IMR-90 (cell line): ENCODE measurements around the gene HNRNPH2. TPM values are rescaled to one million over a fixed set of nuclear protein-coding genes. Genes with fewer than 3 reads are reported as not detected.

Experiments
- ATAC-seq: fragments of 200-7000 bp; cut with Tn5 transposase; 2 replicates; pipeline ENCODE4 v1.9.1; 2020; ENCODE audit warnings: low read depth, mild to moderate bottlenecking, moderate library complexity
- BruUV-seq: library from RNA; stranded (reverse); fragments of 400-500 nt; replicated peaks from 2 replicates; lab custom pipeline; 2021; lab: Mats Ljungman, UMichigan
- CTCF ChIA-PET: fragments of 300-600 bp; formaldehyde crosslinking; extraction: SDS; loops from one replicate; lab custom pipeline; 2021; ENCODE audit warnings: antibody characterized with exemption; lab: Yijun Ruan, JAX
- POLR2A ChIA-PET: fragments of 300-600 bp; sonication (Branson Sonifier 250); formaldehyde crosslinking; loops from one replicate; lab custom pipeline; 2022; ENCODE audit warnings: antibody characterized with exemption; ENCODE audit not compliant: unreplicated experiment; lab: Charles Lee
- DNase-seq: peaks from one replicate; pipeline ENCODE4 v3.0.0; 2013
- H2AFZ ChIP-seq: replicated peaks from 2 replicates; pipeline ENCODE3; 2013; ENCODE audit warnings: low read length, mild to moderate bottlenecking; ENCODE audit not compliant: poor library complexity
- H2AK5ac ChIP-seq: 2 replicates; pipeline ENCODE4 v1.6.1; 2013; ENCODE audit warnings: low read depth, low read length, inconsistent platforms
- H2AK9ac ChIP-seq: replicated peaks from 2 replicates; pipeline ENCODE3; 2013; ENCODE audit warnings: mild to moderate bottlenecking, low read depth, low read length, moderate library complexity; ENCODE audit not compliant: poor library complexity
- H2BK120ac ChIP-seq: 2 replicates; pipeline ENCODE4 v1.6.1; 2013; ENCODE audit warnings: low read depth, low read length, inconsistent platforms
- H2BK15ac ChIP-seq: 3 replicates; pipeline ENCODE4 v1.6.1; 2013; ENCODE audit warnings: low read depth, low read length, inconsistent platforms
- H2BK20ac ChIP-seq: 2 replicates; pipeline ENCODE4 v1.6.1; 2013; ENCODE audit warnings: low read depth, mild to moderate bottlenecking, inconsistent platforms, low read length, moderate library complexity
- H2BK5ac ChIP-seq: 2 replicates; pipeline ENCODE4 v1.6.1; 2013; ENCODE audit warnings: mild to moderate bottlenecking, low read depth, low read length, inconsistent platforms; ENCODE audit not compliant: poor library complexity, severe bottlenecking
- H3K14ac ChIP-seq: replicated peaks from 2 replicates; pipeline ENCODE4 v1.6.1; 2013; ENCODE audit warnings: low read depth, low read length, inconsistent platforms
- H3K18ac ChIP-seq: 2 replicates; pipeline ENCODE4 v1.6.1; 2013; ENCODE audit warnings: low read depth, low read length, control low read depth
- H3K23ac ChIP-seq: 2 replicates; pipeline ENCODE4 v1.6.1; 2013; ENCODE audit warnings: low read depth, low read length, inconsistent platforms
- H3K27ac ChIP-seq: 2 replicates; pipeline ENCODE4 v1.5.1; 2013; ENCODE audit warnings: mild to moderate bottlenecking, control low read depth, low read length; ENCODE audit not compliant: insufficient read depth
- H3K27me3 ChIP-seq: 2 replicates; pipeline ENCODE4 v1.6.1; 2013; ENCODE audit warnings: low read length; ENCODE audit not compliant: control insufficient read depth, insufficient read depth
- H3K36me3 ChIP-seq: 2 replicates; pipeline ENCODE4 v1.6.1; 2013; ENCODE audit warnings: low read length, mixed read lengths; ENCODE audit not compliant: control insufficient read depth, insufficient read depth
- H3K4ac ChIP-seq: 2 replicates; pipeline ENCODE4 v1.6.1; 2013; ENCODE audit warnings: low read depth, low read length, inconsistent platforms
- H3K4me1 ChIP-seq: 2 replicates; pipeline ENCODE4 v1.6.1; 2013; ENCODE audit warnings: low read length, mixed read lengths; ENCODE audit not compliant: control insufficient read depth, insufficient read depth
- H3K4me2 ChIP-seq: 2 replicates; pipeline ENCODE4 v1.6.1; 2013; ENCODE audit warnings: low read depth, mild to moderate bottlenecking, control low read depth, low read length, moderate library complexity
- H3K4me3 ChIP-seq: 2 replicates; pipeline ENCODE4 v1.5.1; 2013; ENCODE audit warnings: low read depth, mild to moderate bottlenecking, control low read depth, low read length, moderate library complexity; ENCODE audit not compliant: insufficient read depth
- H3K56ac ChIP-seq: 2 replicates; pipeline ENCODE4 v1.6.1; 2013; ENCODE audit warnings: low read length, inconsistent platforms; ENCODE audit not compliant: insufficient read depth; ENCODE audit errors: extremely low read depth
- H3K79me1 ChIP-seq, 2 experiments: 2 replicates each; pipeline ENCODE4 v1.6.1; 2013; ENCODE audit warnings: low read length in 2 of 2, inconsistent platforms in 1 of 2, low read depth in 1 of 2
- H3K9ac ChIP-seq: 2 replicates; pipeline ENCODE4 v1.6.1; 2013; ENCODE audit warnings: low read depth, low read length, control low read depth
- H3K9me1 ChIP-seq: 2 replicates; pipeline ENCODE4 v1.6.1; 2013; ENCODE audit warnings: low read length, inconsistent platforms; ENCODE audit not compliant: insufficient read depth
- H3K9me3 ChIP-seq: 2 replicates; pipeline ENCODE4 v1.6.1; 2013; ENCODE audit warnings: low read length; ENCODE audit not compliant: control insufficient read depth, insufficient read depth
- H4K20me1 ChIP-seq: 2 replicates; pipeline ENCODE4 v1.6.1; 2013; ENCODE audit warnings: low read length, inconsistent platforms; ENCODE audit not compliant: insufficient read depth
- H4K5ac ChIP-seq: 2 replicates; pipeline ENCODE4 v1.6.1; 2013; ENCODE audit warnings: mild to moderate bottlenecking, low read depth, low read length, control low read depth
- H4K8ac ChIP-seq, 2 experiments: 2 replicates each; pipeline ENCODE4 v1.6.1; 2013; ENCODE audit warnings: low read depth in 2 of 2, low read length in 2 of 2, control low read depth in 1 of 2, inconsistent platforms in 1 of 2
- H4K91ac ChIP-seq: 2 replicates; pipeline ENCODE4 v1.6.1; 2013; ENCODE audit warnings: low read depth, low read length, inconsistent platforms; ENCODE audit not compliant: insufficient read depth
- BHLHE40 ChIP-seq: fragments of 150-350 bp; IDR thresholded peaks from 2 replicates; pipeline ENCODE4 v1.6.1; 2016; ENCODE audit warnings: mild to moderate bottlenecking, low read depth, low read length
- CHD1 ChIP-seq: IDR thresholded peaks from 2 replicates; pipeline ENCODE4 v1.6.1; 2012; ENCODE audit warnings: low read depth, low read length, improper control_type of control experiment
- CTCF ChIP-seq: conservative IDR thresholded peaks from 2 replicates; pipeline ENCODE4 v1.5.1; 2012; ENCODE audit warnings: mild to moderate bottlenecking, low read depth, low read length, improper control_type of control experiment
- ELK1 ChIP-seq: fragments of 150-350 bp; IDR thresholded peaks from 2 replicates; pipeline ENCODE4 v1.6.1; 2016; ENCODE audit warnings: low read depth, mild to moderate bottlenecking, low read length, moderate library complexity, borderline replicate concordance
- MAFK ChIP-seq: IDR thresholded peaks from 2 replicates; pipeline ENCODE4 v1.6.1; 2012; ENCODE audit warnings: low read depth, low read length, improper control_type of control experiment
- MAZ ChIP-seq: IDR thresholded peaks from 2 replicates; pipeline ENCODE4 v1.6.1; 2012; ENCODE audit warnings: low read depth, mild to moderate bottlenecking, low read length, improper control_type of control experiment, moderate library complexity, borderline replicate concordance
- NFE2L2 ChIP-seq: fragments of 150-350 bp; IDR thresholded peaks from 2 replicates; pipeline ENCODE4 v1.6.1; 2016; ENCODE audit warnings: low read depth, mild to moderate bottlenecking, low read length
- POLR2A ChIP-seq: IDR thresholded peaks from 2 replicates; pipeline ENCODE4 v1.6.1; 2012; ENCODE audit warnings: mild to moderate bottlenecking, low read depth, low read length
- RAD21 ChIP-seq: IDR thresholded peaks from 2 replicates; pipeline ENCODE4 v1.6.1; 2012; ENCODE audit warnings: low read length, improper control_type of control experiment
- RCOR1 ChIP-seq: IDR thresholded peaks from 2 replicates; pipeline ENCODE4 v1.6.1; 2012; ENCODE audit warnings: mild to moderate bottlenecking, low read length, improper control_type of control experiment; ENCODE audit not compliant: insufficient replicate concordance
- RFX5 ChIP-seq: IDR thresholded peaks from 2 replicates; pipeline ENCODE4 v1.8.0; 2012; ENCODE audit warnings: low read depth, mild to moderate bottlenecking, low read length, moderate library complexity
- SMC3 ChIP-seq: fragments of 150-350 bp; IDR thresholded peaks from 2 replicates; pipeline ENCODE4 v1.6.1; 2016; ENCODE audit warnings: low read depth, mild to moderate bottlenecking, antibody characterized with exemption, low read length, moderate library complexity
- USF2 ChIP-seq: fragments of 150-350 bp; IDR thresholded peaks from 2 replicates; pipeline ENCODE4 v1.6.1; 2017; ENCODE audit warnings: mild to moderate bottlenecking, antibody characterized with exemption, low read length, low read depth
- WGBS, 2 experiments: methylation state at CpG; one replicate each; pipeline versions ENCODE4 v1.1.5 to v1.1.7; 2013; ENCODE audit warnings: missing lambda C conversion rate in 2 of 2; ENCODE audit not compliant: insufficient read length in 1 of 2; ENCODE audit errors: extremely low coverage in 2 of 2; 5-methylcytosine and 5-hydroxymethylcytosine counted together
- dilution Hi-C: fragments of 300-500 bp; cut with HindIII; formaldehyde crosslinking; loops from one replicate; pipeline ENCODE4 v1.14.3; 2018; ENCODE audit warnings: low sequenced_read_pairs; ENCODE audit not compliant: unreplicated experiment
- in situ Hi-C: fragments of 300-500 bp; cut with MboI; formaldehyde crosslinking; loops from 3 replicates; pipeline ENCODE4 v1.14.3; 2019; ENCODE audit warnings: low sequenced_read_pairs, inconsistent platforms, mixed read lengths
- intact Hi-C: fragments of 100-400 bp; cut with micrococcal nuclease; formaldehyde crosslinking; loops from 2 replicates; pipeline ENCODE4 v1.10.0; 2022
- polyA plus RNA-seq, 3 experiments: library from polyadenylated mRNA; depleted of rRNA; stranded (reverse); fragments of >200 nt; gene quantifications; 2 replicates each; pipeline ENCODE4 v1.2.3, GENCODE V29; 2012; ENCODE audit warnings: low replicate concordance in 1 of 3
- total RNA-seq: library from RNA; depleted of rRNA; stranded (reverse); fragments of >200 nt; gene quantifications from 2 replicates; pipeline ENCODE4 v1.2.3, GENCODE V29; 2012

Gene HNRNPH2
- total and polyA plus RNA-seq, 2 of the 4 experiments (the other 2 are of a cell fraction) = 42.8 to 54.3 TPM

GRCh38 chrX:101370888-101371504, 37.0 kb upstream of the HNRNPH2 start:
- dilution Hi-C loops = no loop called here
- H3K27me3 ChIP-seq = peaks cover 3% of the 10 kb centered on the region
- H2AK9ac ChIP-seq = no peak overlapping the region
- H3K56ac ChIP-seq = no peak overlapping the region
- DNase-seq (no peak), ATAC-seq (no peak)
- in situ Hi-C loops = no loop called here
- H3K18ac ChIP-seq = no peak overlapping the region
- H3K9me3 ChIP-seq = no peaks in the 10 kb centered on the region
- no peak overlapping the region for H3K14ac ChIP-seq
- H3K9me1 ChIP-seq = no peaks in the 10 kb centered on the region
- 20% methylated on average over 2 of the region's 3 CpGs; no CpG with 5 or more reads in 1 of the 2 experiments for WGBS, 2 experiments
- CTCF ChIA-PET = no interaction called here
- H3K4ac ChIP-seq = no peak overlapping the region
- H2BK5ac ChIP-seq = no peak overlapping the region
- H3K36me3 ChIP-seq = no peaks in the 10 kb centered on the region
- no peak overlapping the region for H3K23ac ChIP-seq
- no peak overlapping the region for H2BK120ac ChIP-seq
- no peak overlapping the region for H3K9ac ChIP-seq
- TF ChIP-seq SMC3 = no peak
- TF ChIP-seq MAFK = no peak
- TF ChIP-seq CTCF = no peak
- no peak for TF ChIP-seq NFE2L2
- no peak for TF ChIP-seq BHLHE40
- TF ChIP-seq USF2 = no peak
- TF ChIP-seq RCOR1 = no peak
- TF ChIP-seq ELK1 = no peak
- no peak for TF ChIP-seq RFX5
- no peak for TF ChIP-seq RAD21
- no peak for TF ChIP-seq MAZ
- TF ChIP-seq CHD1 = no peak
- TF ChIP-seq POLR2A = no peak
- no peak overlapping the region for H2BK20ac ChIP-seq
- H2AFZ ChIP-seq = no peak overlapping the region
- H3K4me1 ChIP-seq = no peaks in the 10 kb centered on the region
- H3K4me3 ChIP-seq = no peak overlapping the region
- POLR2A ChIA-PET = no interaction called here
- no peaks in the 10 kb centered on the region for H3K79me1 ChIP-seq
- intact Hi-C loops = no loop called here
- no TSS peak for BruUV-seq
- no peak overlapping the region for H3K4me2 ChIP-seq
- H4K91ac ChIP-seq = no peak overlapping the region
- no peak overlapping the region for H4K8ac ChIP-seq
- H2AK5ac ChIP-seq = no peak overlapping the region
- no peak overlapping the region for H4K5ac ChIP-seq
- no peak overlapping the region for H2BK15ac ChIP-seq
- H4K20me1 ChIP-seq = no peaks in the 10 kb centered on the region
- H3K27ac ChIP-seq = no peak overlapping the region
